Measurements from ENCODE around the gene ATG16L2. TPM values are rescaled to one million over a fixed set of nuclear protein-coding genes. Genes with fewer than 3 reads are reported as not detected.
"Not testable (repeated sequence)": the region's sequence is repeated elsewhere in the genome, so short reads cannot be mapped to it uniquely, and the experiment has no call there.

ATG16L2 gene
- polyA plus RNA-seq, 3 donors: 31.0 to 54.8 (median 32.1) TPM

DNA sequence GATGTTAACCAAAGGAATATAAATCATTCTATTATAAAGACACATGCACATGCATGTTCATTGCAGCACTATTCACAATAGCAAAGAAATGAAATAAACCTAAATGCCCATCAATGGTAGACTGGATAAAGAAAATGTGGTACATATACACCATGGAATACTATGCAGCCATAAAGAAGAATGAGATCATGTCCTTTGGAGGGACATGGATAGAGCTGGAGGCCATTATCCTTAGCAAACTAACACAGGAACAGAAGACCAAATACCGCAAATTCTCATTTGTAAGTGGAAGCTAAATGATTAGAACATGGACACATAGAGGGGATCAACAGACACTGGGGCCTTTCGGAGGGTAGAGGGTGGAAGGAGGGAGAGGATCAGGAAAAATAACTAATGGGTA is 44.1 kb downstream of the ATG16L2 start:
- not testable (repeated sequence) for DNase-seq (ENCODE audit: extremely low read depth in 1 of 11, low read depth in 9 of 11, low spot score in 4 of 11)

DNA sequence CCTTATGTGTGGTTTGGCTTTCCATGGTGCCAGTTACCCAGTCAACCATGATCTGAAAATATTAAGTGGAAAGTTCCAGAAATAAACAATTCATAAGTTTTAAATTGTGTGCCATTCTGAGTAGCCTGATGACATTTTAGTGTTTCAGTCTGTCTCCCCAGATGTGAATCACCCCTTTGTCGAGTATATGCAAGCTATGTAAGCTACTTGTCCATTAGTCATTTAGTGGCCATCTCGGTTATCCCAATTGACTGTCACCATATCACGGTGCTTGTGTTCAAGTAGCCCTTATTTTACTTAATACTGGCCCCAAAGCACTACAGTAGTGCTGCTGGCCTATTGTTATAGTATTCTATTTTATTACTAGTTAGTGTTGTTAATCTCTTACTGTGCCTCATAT is 44.9 kb downstream of the ATG16L2 start:
- no peak for DNase-seq (ENCODE audit: extremely low read depth in 1 of 11, low read depth in 9 of 11, low spot score in 4 of 11)

DNA sequence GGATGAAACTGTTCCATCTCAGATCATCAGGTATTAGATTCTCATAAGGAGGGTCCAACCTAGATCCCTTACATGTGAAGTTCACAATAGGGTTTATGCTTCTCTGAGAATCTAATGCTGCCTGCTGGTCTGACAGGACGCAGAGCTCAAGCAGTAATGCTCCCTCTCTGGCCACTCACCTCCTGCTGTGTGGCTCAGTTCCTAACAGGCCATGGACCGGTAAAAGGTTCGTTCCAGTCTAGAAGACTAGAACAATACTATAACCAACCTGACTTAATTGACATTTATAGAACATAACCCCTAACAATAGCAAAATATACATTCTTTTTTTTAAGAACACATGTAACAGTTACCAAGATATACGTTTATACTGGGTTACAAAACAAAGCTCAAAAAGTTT is 45.8 kb downstream of the ATG16L2 start:
- DNase-seq (ENCODE audit: extremely low read depth in 1 of 11, low read depth in 9 of 11, low spot score in 4 of 11): no peak

DNA sequence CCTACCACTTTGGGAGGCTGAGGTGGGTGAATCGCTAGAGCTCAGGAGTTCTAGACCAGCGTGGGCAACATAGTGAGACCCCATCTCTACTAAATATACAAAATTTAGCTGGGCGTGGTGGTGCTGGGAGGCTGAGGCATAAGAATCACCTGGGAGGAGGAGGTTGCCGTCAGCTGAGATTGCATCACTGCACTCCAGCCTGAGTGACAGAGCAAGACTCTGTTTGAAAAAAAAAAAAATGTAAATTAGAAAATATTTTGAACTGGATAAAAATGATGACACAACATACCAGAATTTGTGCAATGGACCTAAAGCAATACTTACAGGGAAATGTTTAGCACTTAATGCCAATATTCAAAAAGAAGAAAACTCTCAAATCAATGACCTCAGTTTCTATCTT is 46.4 kb downstream of the ATG16L2 start:
- no peak for DNase-seq (ENCODE audit: extremely low read depth in 1 of 11, low read depth in 9 of 11, low spot score in 4 of 11)

DNA sequence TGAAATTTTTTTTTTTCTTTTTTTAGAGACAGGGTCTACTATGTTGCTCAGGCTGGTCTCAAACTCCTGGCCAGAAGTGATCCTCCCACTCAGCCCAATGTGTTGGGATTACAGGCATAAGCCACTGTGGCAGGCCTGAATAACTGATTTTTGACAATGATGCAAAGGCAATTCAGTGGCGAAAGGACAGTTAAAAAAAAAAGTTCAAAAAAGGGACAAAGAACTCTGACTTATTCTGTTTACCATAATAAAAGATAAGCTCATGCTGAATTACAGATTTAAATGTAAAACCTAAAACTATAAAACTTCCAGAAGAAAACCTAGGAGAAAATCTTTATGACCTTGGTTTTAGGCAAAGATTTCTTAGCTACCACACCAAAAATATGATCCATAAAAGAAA is 48.9 kb downstream of the ATG16L2 start:
- DNase-seq (ENCODE audit: extremely low read depth in 1 of 11, low read depth in 9 of 11, low spot score in 4 of 11): no peak

DNA sequence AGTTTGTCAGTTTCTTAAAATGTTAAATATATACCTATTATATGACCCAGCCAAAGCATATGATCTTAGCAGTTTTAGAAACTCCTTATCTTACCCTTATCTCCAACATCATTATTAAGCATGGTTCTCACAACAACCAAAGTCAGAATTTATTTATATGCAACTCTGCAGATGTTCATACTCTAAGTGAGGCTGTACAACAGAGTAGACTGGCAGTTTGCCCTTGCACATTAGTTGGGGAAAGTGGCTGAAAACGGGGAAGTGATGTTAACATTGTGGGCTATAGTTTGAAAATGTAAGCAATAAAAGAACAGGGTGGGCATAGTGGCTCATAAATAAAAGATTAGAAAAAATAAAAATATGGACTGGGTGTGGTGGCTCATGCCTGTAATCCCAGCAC is 49.7 kb downstream of the ATG16L2 start:
- no peak for DNase-seq (ENCODE audit: extremely low read depth in 1 of 11, low read depth in 9 of 11, low spot score in 4 of 11)

DNA sequence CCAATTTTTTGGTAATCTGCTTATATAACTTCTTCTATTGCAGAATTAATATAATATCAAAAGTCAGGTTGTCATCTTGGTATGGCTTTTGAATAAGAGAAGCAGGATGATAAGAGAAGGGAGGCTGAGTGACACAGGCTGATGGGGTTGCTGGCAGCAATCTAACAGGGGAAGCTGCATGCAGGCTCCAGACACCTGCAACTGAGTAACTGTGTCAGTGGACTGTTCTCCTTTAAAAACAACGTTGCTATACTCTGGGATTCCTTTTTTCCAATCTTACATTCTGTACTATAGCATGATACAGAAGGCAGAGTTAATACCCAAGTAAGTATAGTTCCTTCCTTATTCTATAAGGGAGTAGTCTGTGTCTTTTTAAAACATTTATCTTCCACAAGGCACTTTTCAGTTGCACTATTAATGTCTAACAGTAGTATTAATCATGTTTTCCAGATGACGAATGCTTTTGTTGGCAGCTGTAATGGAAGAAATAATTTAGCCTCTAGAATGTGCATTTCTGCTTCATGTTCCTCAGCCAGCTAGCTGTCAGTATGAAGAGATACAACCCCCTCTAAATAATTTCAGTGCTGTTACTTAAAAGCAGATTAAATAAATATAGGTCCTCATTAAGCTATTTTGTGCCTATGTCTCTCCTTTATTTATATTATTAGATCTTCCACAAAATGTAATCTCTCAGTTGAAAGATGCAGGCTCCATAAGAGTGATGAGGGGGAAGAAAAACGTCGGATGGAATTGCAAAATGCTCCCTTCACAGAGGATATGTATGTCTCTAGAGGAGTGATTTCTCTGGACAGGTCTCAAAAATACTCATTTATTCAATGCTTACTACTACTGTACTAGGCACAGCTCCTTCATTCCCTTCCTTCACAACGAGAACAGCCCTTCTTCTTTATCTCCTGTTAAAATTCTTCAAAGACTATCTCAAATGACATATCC is 50.8 kb downstream of the ATG16L2 start:
- DNase-seq (ENCODE audit: extremely low read depth in 1 of 11, low read depth in 9 of 11, low spot score in 4 of 11): peak in 3 of 11 donors; percentile 29 to 54 (median 45)

DNA sequence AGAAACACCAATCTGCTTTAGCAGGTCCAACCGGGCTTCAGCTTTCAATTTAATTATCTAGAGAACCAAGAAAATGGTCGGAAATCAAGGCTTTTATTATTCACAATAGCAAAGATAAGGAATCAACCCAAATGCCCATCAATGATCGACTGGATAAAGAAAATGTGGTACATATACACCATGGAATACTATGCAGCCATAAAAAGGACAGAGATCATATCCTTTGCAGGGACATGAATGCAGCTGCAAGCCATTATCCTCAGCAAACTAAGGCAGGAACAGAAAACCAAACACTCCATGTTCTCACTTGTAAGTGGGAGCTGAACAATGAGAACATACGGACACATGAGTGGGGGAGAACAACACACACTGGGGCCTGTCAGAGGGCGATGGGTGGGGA is 53.8 kb downstream of the ATG16L2 start:
- no peak for DNase-seq (ENCODE audit: extremely low read depth in 1 of 11, low read depth in 9 of 11, low spot score in 4 of 11)

DNA sequence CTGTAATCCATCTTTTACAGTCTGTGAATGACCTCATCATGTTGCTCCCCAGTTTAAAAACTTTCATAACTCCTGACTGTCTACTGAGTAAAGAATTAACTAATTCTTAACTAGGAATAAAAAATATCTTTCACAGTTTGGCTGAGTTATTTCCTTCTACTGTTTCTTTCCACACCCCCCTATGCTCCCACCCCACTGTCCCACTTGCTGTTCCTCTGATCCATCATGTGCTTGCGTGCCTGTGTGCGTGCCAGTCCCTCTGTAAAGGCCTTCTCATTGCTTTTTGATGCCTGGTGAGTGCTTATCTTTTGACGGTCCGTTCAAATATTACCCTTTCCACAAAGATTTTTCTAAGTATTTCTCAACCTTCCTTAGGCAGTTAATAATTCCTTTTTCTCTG is 55.6 kb downstream of the ATG16L2 start:
- no peak for DNase-seq (ENCODE audit: extremely low read depth in 1 of 11, low read depth in 9 of 11, low spot score in 4 of 11)

DNA sequence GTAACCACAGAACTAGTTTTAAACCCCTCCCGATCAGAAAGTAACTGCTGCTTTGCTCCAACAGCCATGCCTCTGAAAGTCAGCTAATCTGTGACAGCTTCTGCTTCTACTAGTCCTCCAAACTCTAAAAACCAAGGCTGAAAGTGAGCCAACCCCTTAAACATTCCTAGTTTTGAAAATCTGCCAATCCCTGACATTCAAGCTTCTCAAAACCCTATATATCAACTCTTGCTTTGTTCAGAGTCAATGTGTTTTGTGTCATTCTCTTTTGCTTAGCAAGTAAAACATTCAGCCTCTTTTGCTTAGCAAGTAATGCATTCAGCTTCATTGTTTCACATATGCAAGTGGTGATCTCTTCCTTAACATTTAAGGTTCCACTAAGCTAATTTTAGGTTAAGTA is 56.9 kb downstream of the ATG16L2 start:
- peak in 3 of 11 donors; percentile 26 to 48 (median 30) for DNase-seq (ENCODE audit: extremely low read depth in 1 of 11, low read depth in 9 of 11, low spot score in 4 of 11)

DNA sequence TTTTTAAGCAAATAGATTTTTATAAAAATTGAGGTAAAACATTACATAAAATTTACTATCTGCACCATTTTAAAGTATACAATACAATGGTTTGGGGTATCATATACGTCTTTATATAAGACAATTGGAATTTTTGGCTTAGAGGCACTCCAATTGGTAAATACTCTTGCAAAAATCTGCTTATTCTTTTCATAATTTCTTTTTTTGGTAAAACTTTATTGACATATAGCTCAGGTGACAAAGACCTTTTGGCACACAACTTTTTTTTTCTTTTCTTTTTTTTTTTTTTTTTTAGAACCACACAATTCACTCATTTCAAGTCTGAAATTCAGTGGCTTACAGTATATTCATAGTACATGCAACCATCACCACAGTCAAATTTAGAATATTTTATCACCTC is 57.8 kb downstream of the ATG16L2 start:
- DNase-seq (ENCODE audit: extremely low read depth in 1 of 11, low read depth in 9 of 11, low spot score in 4 of 11): no peak

DNA sequence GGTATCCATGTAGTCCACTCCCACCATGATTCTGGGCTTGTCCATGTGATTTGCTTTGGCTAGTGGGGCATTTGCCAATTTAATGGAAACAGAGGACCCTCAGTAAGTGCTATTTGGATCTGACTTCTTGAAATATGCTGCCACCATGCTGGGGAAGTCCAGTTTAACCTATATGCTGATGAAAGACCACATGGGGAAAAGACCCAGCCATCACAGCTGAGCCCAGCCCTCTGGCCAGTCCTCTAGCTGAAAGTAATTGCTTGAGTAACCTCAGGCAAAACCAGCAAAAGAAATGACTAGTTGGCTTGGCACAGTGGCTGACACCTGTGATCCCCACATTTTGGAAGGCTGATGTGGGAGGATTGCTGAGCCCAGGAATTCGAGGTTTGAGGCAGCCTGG is 61.5 kb downstream of the ATG16L2 start:
- no peak for DNase-seq (ENCODE audit: extremely low read depth in 1 of 11, low read depth in 9 of 11, low spot score in 4 of 11)

DNA sequence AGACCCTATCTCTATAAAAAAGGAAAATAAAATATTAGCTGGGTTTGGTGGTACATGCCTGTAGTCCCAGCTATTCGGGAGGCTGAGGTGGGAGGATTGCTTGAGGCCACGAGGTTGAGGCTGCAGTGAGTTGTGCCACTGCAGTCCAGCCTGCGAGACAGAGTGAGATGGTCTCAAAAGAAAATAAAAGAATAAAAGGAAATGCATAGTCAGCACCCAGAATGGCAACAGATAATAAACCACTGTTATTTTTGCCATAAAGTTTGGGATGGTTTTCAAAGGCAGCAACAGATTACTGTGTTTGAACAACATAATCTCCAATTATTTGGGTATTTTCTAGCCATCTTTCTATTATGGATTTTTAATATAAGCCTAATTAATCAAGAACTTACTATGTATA is 61.9 kb downstream of the ATG16L2 start:
- no peak for DNase-seq (ENCODE audit: extremely low read depth in 1 of 11, low read depth in 9 of 11, low spot score in 4 of 11)

Other genes starting within 250 kb of the ATG16L2 start
- gene PDE2A, start 140.0 kb upstream of the ATG16L2 start, polyA plus RNA-seq (ENCODE audit: insufficient read length in 3 of 3): 10 to 100 TPM; 17.1 to 21.1 (median 17.9) TPM
- 10 to 100 TPM; 59.6 to 89.1 (median 85.3) TPM for gene ARAP1, start 62.0 kb upstream of the ATG16L2 start, polyA plus RNA-seq (ENCODE audit: insufficient read length in 3 of 3)
- gene STARD10, start 20.4 kb upstream of the ATG16L2 start, polyA plus RNA-seq (ENCODE audit: insufficient read length in 3 of 3): 10 to 100 TPM; 60.0 to 85.1 (median 80.7) TPM

All from renal cortex interstitium (tissue), 11 donors.